ENCODE results near the gene OR4F16.
"Not testable (repeated sequence)": the region's sequence is repeated elsewhere in the genome, so short reads cannot be mapped to it uniquely, and the experiment has no call there.

OR4F16 gene

GRCh38 chr1:686554-686953 is at the start of gene OR4F16:
TSS of gene OR4F16 (minus strand) at chr1:686654. CDS start at chr1:686654, 0 bp downstream.
- DNase-seq = not testable (repeated sequence)

GRCh38 chr1:733649-734048 is 47.2 kb upstream of the OR4F16 start:
- not testable (repeated sequence) for DNase-seq

- not testable (repeated sequence) for DNase-seq
Observed at GRCh38 chr1:727040-727439, 40.6 kb upstream of the OR4F16 start.
